ENCODE results near the gene YJEFN3. TPM values are rescaled to one million over a fixed set of nuclear protein-coding genes. Genes with fewer than 3 reads are reported as not detected.

YJEFN3 gene
- polyA plus RNA-seq, 2 of the 4 experiments (the other 2 are of a cell fraction), result 3.2 to 7.2 TPM

- Histone ChIP-seq H3K9me3 (no peaks in the 10 kb centered on the region), H3K4me2 (no peak overlapping the region), H3K4me1 (peaks cover 3% of the 10 kb centered on the region; the same call in 2 of the 3 replicates), H3K4me3 (no peak overlapping the region), H3K27ac (no peak overlapping the region)
- WGBS (ENCODE audit: missing lambda C conversion rate), result 96% methylated on average over 11 of the region's 19 CpGs
- no peak for ATAC-seq
- no peak for DNase-seq (ENCODE audit: low read depth in 1 of 2, low spot score in 1 of 2)
- POLR2A ChIA-PET, result interaction anchor here (0.9 kb wide), 1 partner anchor 118 kb away, joined by 3 read pairs; no protein-coding TSS in a partner anchor
- CTCF ChIA-PET, result interaction anchor here (0.6 to 3.5 kb wide), 2 partner anchors 8 to 103 kb away, joined by 3 to 23 read pairs; no protein-coding TSS in a partner anchor
- TF ChIP-seq FOSL2 (IDR thresholded peaks at IDR 0.05) (no peak), FOSL2 (CRISPR knock-in tag; IDR thresholded peaks at IDR 0.05) (no peak), TFCP2L1 (CRISPR knock-in tag; IDR thresholded peaks at IDR 0.05) (no peak), NFE2L2 (conservative IDR thresholded peaks at IDR 0.05; ENCODE audit: low read length) (no peak), ZNF302 (CRISPR knock-in tag; IDR thresholded peaks at IDR 0.05) (no peak), NR3C1 (IDR thresholded peaks at IDR 0.05) (no peak), MAZ (IDR thresholded peaks at IDR 0.05; ENCODE audit: borderline replicate concordance, low read depth, low read length) (no peak), POLR2AphosphoS2 (conservative IDR thresholded peaks at IDR 0.05; ENCODE audit: low read length) (no peak), PBX3 (IDR thresholded peaks at IDR 0.05) (no peak), JUNB (IDR thresholded peaks at IDR 0.05) (no peak), CTCF (IDR thresholded peaks at IDR 0.05) (no peak), MAX (IDR thresholded peaks at IDR 0.05) (no peak), RARB (CRISPR knock-in tag; IDR thresholded peaks at IDR 0.05) (no peak), CHD4 (IDR thresholded peaks at IDR 0.05; ENCODE audit: borderline replicate concordance) (no peak), EHMT2 (IDR thresholded peaks at IDR 0.05; ENCODE audit: low read depth) (no peak), ZFP36 (IDR thresholded peaks at IDR 0.05; ENCODE audit: borderline replicate concordance, partially characterized antibody) (no peak), FOXS1 (CRISPR knock-in tag; IDR thresholded peaks at IDR 0.05) (no peak), SMC3 (IDR thresholded peaks at IDR 0.05) (no peak)
- no peak for FAIRE-seq
Measured at GRCh38 chr19:19482809-19483596, 45.7 kb upstream of the YJEFN3 start.

GRCh38 chr19:19485161-19485997 is 43.3 kb upstream of the YJEFN3 start:
- no peak for ATAC-seq
- Histone ChIP-seq H3K4me3 (no peak overlapping the region), H3K9me3 (no peaks in the 10 kb centered on the region), H3K4me1 (peaks cover 20% of the 10 kb centered on the region; the same call in 2 of the 3 replicates), H3K4me2 (no peak overlapping the region), H3K27ac (no peak overlapping the region)
- ChIA-PET CTCF (interaction anchor here (0.7 to 1.1 kb wide), 4 partner anchors 10 to 142 kb away, joined by 3 to 5 read pairs (median 4); no protein-coding TSS in a partner anchor), POLR2A (no interaction called here)
- 86% methylated on average over 9 of the region's 15 CpGs for WGBS (ENCODE audit: missing lambda C conversion rate)
- DNase-seq (ENCODE audit: low read depth in 1 of 2, low spot score in 1 of 2), result no peak
- FAIRE-seq, result no peak
- TF ChIP-seq FOSL2 (IDR thresholded peaks at IDR 0.05), result no peak
- no peak for TF ChIP-seq FOSL2 (CRISPR knock-in tag; IDR thresholded peaks at IDR 0.05)
- no peak for TF ChIP-seq BCL3 (IDR thresholded peaks at IDR 0.05)
- no peak for TF ChIP-seq E2F6 (IDR thresholded peaks at IDR 0.05; ENCODE audit: borderline replicate concordance, low read depth)
- no peak for TF ChIP-seq CHD2 (IDR thresholded peaks at IDR 0.05; ENCODE audit: low read length, partially characterized antibody)
- no peak for TF ChIP-seq RFX5 (IDR thresholded peaks at IDR 0.05)
- no peak for TF ChIP-seq KDM5A (IDR thresholded peaks at IDR 0.05)
- no peak for TF ChIP-seq USF2 (IDR thresholded peaks at IDR 0.05)
- no peak for TF ChIP-seq ATOH8 (CRISPR knock-in tag; IDR thresholded peaks at IDR 0.05; ENCODE audit: low read depth)
- no peak for TF ChIP-seq MAFK (IDR thresholded peaks at IDR 0.05; ENCODE audit: partially characterized antibody)
- TF ChIP-seq TFCP2L1 (CRISPR knock-in tag; IDR thresholded peaks at IDR 0.05), result no peak
- TF ChIP-seq CBX8 (IDR thresholded peaks at IDR 0.05), result no peak
- no peak for TF ChIP-seq ZC3H11A (IDR thresholded peaks at IDR 0.05)
- no peak for TF ChIP-seq EHF (CRISPR knock-in tag; IDR thresholded peaks at IDR 0.05)
- no peak for TF ChIP-seq EP300 (IDR thresholded peaks at IDR 0.05)

Measured in A549 (cell line).